ENCODE data around the gene MGMT.

Gene MGMT

DNA sequence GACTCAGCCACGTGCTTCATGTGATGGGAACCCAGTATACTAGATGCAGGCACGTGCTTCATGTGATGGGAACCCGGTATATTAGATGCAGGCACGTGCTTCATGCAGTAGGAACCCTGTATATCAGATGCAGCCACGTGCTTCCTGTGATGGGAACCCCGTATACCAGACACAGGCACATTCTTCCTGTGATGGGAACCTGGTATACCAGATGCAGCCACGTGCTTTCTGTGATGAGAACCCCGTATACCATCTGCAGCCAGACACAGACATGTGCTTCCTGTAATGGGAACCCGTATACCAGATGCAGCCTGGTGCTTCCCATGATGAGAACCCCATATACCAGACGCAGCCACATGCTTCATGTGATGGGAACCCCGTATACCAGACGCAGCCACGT is 44.0 kb downstream of the MGMT start:
- TF ChIP-seq CTCF (IDR thresholded peaks at IDR 0.05; ENCODE audit: insufficient read depth, low read length) (no peak), POLR2AphosphoS5 (IDR thresholded peaks at IDR 0.05; ENCODE audit: low read depth) (no peak), SPI1 (IDR thresholded peaks at IDR 0.05; ENCODE audit: borderline replicate concordance, low read depth) (no peak), GABPA (IDR thresholded peaks at IDR 0.05; ENCODE audit: low read depth) (no peak), REST (IDR thresholded peaks at IDR 0.05; ENCODE audit: insufficient replicate concordance, low read depth) (no peak)
- no peak overlapping the region for H3K27ac ChIP-seq (replicated peaks)

DNA sequence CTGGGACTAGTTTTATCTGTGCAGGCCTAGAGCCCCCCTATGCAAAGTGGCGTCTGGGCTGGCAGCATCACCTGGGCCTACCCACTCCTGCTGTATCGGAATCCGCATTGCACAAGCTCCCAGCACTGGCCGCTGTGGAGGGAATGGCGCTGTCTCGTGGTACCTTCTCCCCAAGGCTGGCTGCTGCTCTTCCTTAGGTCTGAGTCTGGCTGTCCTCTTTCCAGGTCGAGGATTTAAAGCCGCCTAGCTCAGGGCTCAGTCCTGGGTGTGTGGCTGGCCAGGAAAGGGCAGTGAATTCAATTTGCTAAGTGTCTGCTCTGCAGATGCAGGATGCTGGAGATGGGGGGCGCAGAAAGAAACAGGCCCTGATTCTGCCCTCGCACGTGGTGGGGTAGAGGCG is 44.7 kb downstream of the MGMT start:
- Histone ChIP-seq H3K27ac (replicated peaks) (no peak overlapping the region), H3K27me3 (ENCODE audit: insufficient read depth, poor library complexity, severe bottlenecking) (no peaks in the 10 kb centered on the region), H3K4me3 (replicated peaks; ENCODE audit: insufficient read depth, low read length) (no peak overlapping the region)
- no peak for TF ChIP-seq CTCF (IDR thresholded peaks at IDR 0.05; ENCODE audit: insufficient read depth, low read length)
- TF ChIP-seq SPI1 (IDR thresholded peaks at IDR 0.05; ENCODE audit: borderline replicate concordance, low read depth), result no peak
- TF ChIP-seq GABPA (IDR thresholded peaks at IDR 0.05; ENCODE audit: low read depth), result no peak
- no peak for TF ChIP-seq REST (IDR thresholded peaks at IDR 0.05; ENCODE audit: insufficient replicate concordance, low read depth)
- TF ChIP-seq POLR2AphosphoS5 (IDR thresholded peaks at IDR 0.05; ENCODE audit: low read depth), result no peak
- DNase-seq (ENCODE audit: low read depth in 1 of 2, low spot score in 1 of 2), result no peak

More for the DNA sequence above, 44.0 kb downstream of the MGMT start:
- DNase-seq (ENCODE audit: low read depth in 1 of 2, low spot score in 1 of 2), result no peak
- no peaks in the 10 kb centered on the region for H3K27me3 ChIP-seq (ENCODE audit: insufficient read depth, poor library complexity, severe bottlenecking)
- no peak overlapping the region for H3K4me3 ChIP-seq (replicated peaks; ENCODE audit: insufficient read depth, low read length)

- Histone ChIP-seq H3K4me3 (replicated peaks; ENCODE audit: insufficient read depth, low read length) (no peak overlapping the region), H3K27me3 (ENCODE audit: insufficient read depth, poor library complexity, severe bottlenecking) (no peaks in the 10 kb centered on the region), H3K27ac (replicated peaks) (no peak overlapping the region)
- TF ChIP-seq REST (IDR thresholded peaks at IDR 0.05; ENCODE audit: insufficient replicate concordance, low read depth) (no peak), POLR2AphosphoS5 (IDR thresholded peaks at IDR 0.05; ENCODE audit: low read depth) (no peak), GABPA (IDR thresholded peaks at IDR 0.05; ENCODE audit: low read depth) (no peak), CTCF (IDR thresholded peaks at IDR 0.05; ENCODE audit: insufficient read depth, low read length) (no peak), SPI1 (IDR thresholded peaks at IDR 0.05; ENCODE audit: borderline replicate concordance, low read depth) (no peak)
- no peak for DNase-seq (ENCODE audit: low read depth in 1 of 2, low spot score in 1 of 2)
Observed at GRCh38 chr10:129513312-129513711, 46.3 kb downstream of the MGMT start.
